Measurements from ENCODE around the gene ADAMTS12. TPM values are rescaled to one million over a fixed set of nuclear protein-coding genes. Genes with fewer than 3 reads are reported as not detected.

The ADAMTS12 gene
- total and polyA plus RNA-seq, 2 of the 8 experiments (the other 6 are each of a cell fraction or from before 2014, with no cell fraction given): 6.4 to 12.8 TPM

- H3K79me2 ChIP-seq (ENCODE audit: control insufficient read depth in 1 of 2, insufficient read depth in 2 of 2, low read length in 2 of 2): no peaks in the 10 kb centered on the region
- no peak overlapping the region for H3K27ac ChIP-seq (ENCODE audit: low read depth, low read length)
- no peak overlapping the region for H3K18ac ChIP-seq (ENCODE audit: extremely low read depth, low read length)
- H4K8ac ChIP-seq (ENCODE audit: extremely low read depth, insufficient read depth, low read length): no peak overlapping the region
- H4K20me1 ChIP-seq (replicated peaks in 1 of 2; ENCODE audit: control insufficient read depth in 1 of 2, insufficient read depth in 2 of 2, low read length in 2 of 2): no peaks in the 10 kb centered on the region
- FAIRE-seq (no peak), DNase-seq (ENCODE audit: low read depth in 1 of 2, low spot score in 2 of 2) (no peak)
- no peak overlapping the region for H2AK5ac ChIP-seq (ENCODE audit: low read depth, low read length)
- CTCF ChIA-PET (ENCODE audit: partially characterized antibody): interaction anchor here (1.4 to 1.8 kb wide), 2 partner anchors 24 to 103 kb away, joined by 3 to 6 read pairs; partner anchors contain the start of gene RXFP3
- no peaks in the 10 kb centered on the region for H3K36me3 ChIP-seq (ENCODE audit: control insufficient read depth in 2 of 4, insufficient read depth in 4 of 4, low read length in 3 of 4)
- H3K4me3 ChIP-seq (ENCODE audit: extremely low read depth in 1 of 4, insufficient read depth in 2 of 4, low read depth in 3 of 4, low read length in 4 of 4): no peak overlapping the region; a peak in 1 of 8 replicates
- no peak overlapping the region for H2AFZ ChIP-seq (ENCODE audit: low read length)
- no peaks in the 10 kb centered on the region; the same call in 1 of the 2 replicates for H3K79me1 ChIP-seq (ENCODE audit: low read depth, low read length)
- H4K91ac ChIP-seq (replicated peaks; ENCODE audit: insufficient read length, low read length): no peak overlapping the region
- H3K9ac ChIP-seq (replicated peaks in 1 of 4; ENCODE audit: extremely low read depth in 1 of 4, low read depth in 3 of 4, low read length in 3 of 4): no peak overlapping the region
- H4K5ac ChIP-seq (ENCODE audit: insufficient read length, low read depth, low read length): no peak overlapping the region
- no peak overlapping the region for H3K23ac ChIP-seq (ENCODE audit: insufficient read length)
- no peaks in the 10 kb centered on the region for H3K27me3 ChIP-seq (replicated peaks in 1 of 4; ENCODE audit: control insufficient read depth in 3 of 4, extremely low read depth in 1 of 4, insufficient read depth in 3 of 4, low read length in 3 of 4)
- H2BK20ac ChIP-seq (ENCODE audit: low read length): no peak overlapping the region
- no peak overlapping the region for H2BK5ac ChIP-seq (ENCODE audit: low read depth, low read length)
- H3K23me2 ChIP-seq (ENCODE audit: low read depth, low read length): no peaks in the 10 kb centered on the region
- POLR2A ChIA-PET (ENCODE audit: partially characterized antibody): interaction anchor here (1.1 kb wide), 1 partner anchor 59 kb away, joined by 4 read pairs; the partner anchor contains the start of gene ADAMTS12
- no peak for TF ChIP-seq SIN3A (conservative IDR thresholded peaks at IDR 0.05 in 1 of 2, IDR thresholded peaks at IDR 0.05 in 1 of 2; ENCODE audit: low read depth in 1 of 2, low read length in 2 of 2)
- no peak for TF ChIP-seq YY1 (IDR thresholded peaks at IDR 0.05; ENCODE audit: low read depth, low read length)
- no peak for TF ChIP-seq CBX8 (IDR thresholded peaks at IDR 0.05; ENCODE audit: borderline replicate concordance, low read depth, low read length)
- no peak for TF ChIP-seq RAD21 (IDR thresholded peaks at IDR 0.05 in 1 of 2, conservative IDR thresholded peaks at IDR 0.05 in 1 of 2; ENCODE audit: low read depth in 2 of 2, low read length in 2 of 2)
- no peak overlapping the region for H3K14ac ChIP-seq (ENCODE audit: insufficient read length)
- H2BK120ac ChIP-seq (replicated peaks; ENCODE audit: low read depth, low read length): no peak overlapping the region
- no peaks in the 10 kb centered on the region for H3K9me3 ChIP-seq (ENCODE audit: insufficient read depth in 2 of 2, low read depth in 1 of 2, low read length in 1 of 2)
- no peak overlapping the region for H3K56ac ChIP-seq (replicated peaks; ENCODE audit: insufficient read length, low read depth, low read length)
- no peak overlapping the region for H2BK15ac ChIP-seq (ENCODE audit: low read length)
- peak overlapping the region in 1 of 2 experiments; percentile 36; a peak in 1 of 4 replicates for H3K4me2 ChIP-seq (ENCODE audit: insufficient read depth in 1 of 2, low read depth in 2 of 2, low read length in 2 of 2)
- H3K4ac ChIP-seq (replicated peaks; ENCODE audit: insufficient read length, low read depth, low read length): no peak overlapping the region
- WGBS, 2 experiments (ENCODE audit: extremely low coverage in 1 of 2, insufficient coverage in 1 of 2, insufficient read length in 1 of 2, insufficient replicate concordance in 2 of 2, low coverage in 1 of 2, low lambda C conversion rate in 2 of 2, missing lambda C conversion rate in 1 of 2): 95% methylated on average over 7 of the region's 7 CpGs; no CpG with 5 or more reads in 1 of the 2 experiments
- H3K4me1 ChIP-seq (replicated peaks in 1 of 4; ENCODE audit: control insufficient read depth in 3 of 4, insufficient read depth in 4 of 4, low read length in 3 of 4): peaks cover 0 to 8% (median 4%) of the 10 kb centered on the region in 4 experiments; a peak in 4 of 7 replicates
- H2BK12ac ChIP-seq (ENCODE audit: low read depth, low read length): no peak overlapping the region; the same call in 1 of the 2 replicates
These were observed 59.2 kb downstream of the ADAMTS12 start for GRCh38 chr5:33832404-33833236.

Measured in H1 (cell line).